Measurements from ENCODE around the gene ADAMTS17.

GRCh38 chr15:100039994-100040393 lies 301.8 kb downstream of the ADAMTS17 start:
- TF ChIP-seq CTCF (IDR thresholded peaks at IDR 0.05; ENCODE audit: poor library complexity), result no peak
- no peak for TF ChIP-seq EZH2 (IDR thresholded peaks at IDR 0.05; ENCODE audit: borderline replicate concordance)

Measured in hepatocyte (in vitro differentiated cells).